Measurements from ENCODE around the gene ANTXR1.

ANTXR1 gene

DNA sequence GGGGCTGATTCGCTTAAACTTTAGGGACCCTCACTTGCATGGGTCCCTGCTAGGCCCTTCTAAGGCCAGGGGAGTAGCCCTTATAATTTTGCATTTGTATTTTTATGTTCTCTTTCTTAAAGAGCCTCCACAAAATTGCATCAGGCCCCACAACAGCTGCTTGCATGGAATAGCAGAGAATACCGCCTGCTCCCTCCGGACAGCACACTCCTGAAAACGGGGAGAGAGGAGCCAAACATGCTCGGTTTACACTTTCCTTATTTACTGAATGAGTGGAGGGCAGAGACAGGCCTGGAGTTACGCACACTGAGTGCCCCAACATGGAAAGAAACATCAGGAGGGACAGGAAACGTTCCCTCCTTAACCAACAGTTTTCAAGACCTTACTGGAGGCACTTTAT lies 132.2 kb downstream of the ANTXR1 start:
- 91% methylated on average over 7 of the region's 7 CpGs for WGBS
- DNase-seq: no peak
- no peak overlapping the region for H3K4me2 ChIP-seq (ENCODE audit: low read length, poor library complexity, severe bottlenecking)
- H3K27ac ChIP-seq (ENCODE audit: low read length, poor library complexity, severe bottlenecking): no peak overlapping the region
- H2BK5ac ChIP-seq (ENCODE audit: low read depth, low read length, poor library complexity, severe bottlenecking): no peak overlapping the region
- H3K4ac ChIP-seq (ENCODE audit: low read depth in 1 of 2, low read length in 2 of 2): no peak overlapping the region
- peaks cover 4 to 12% of the 10 kb centered on the region in 2 experiments for H3K36me3 ChIP-seq (ENCODE audit: control insufficient read depth in 1 of 2, insufficient read depth in 2 of 2, low read depth in 1 of 2, low read length in 2 of 2)
- no peak overlapping the region for H2BK15ac ChIP-seq (ENCODE audit: low read depth, poor library complexity, severe bottlenecking)
- no peak overlapping the region for H3K9ac ChIP-seq (ENCODE audit: low read length)
- no peak overlapping the region for H3K14ac ChIP-seq (ENCODE audit: low read length in 2 of 2)
- no peak overlapping the region for H2BK120ac ChIP-seq (ENCODE audit: low read depth, low read length)
- H3K9me3 ChIP-seq (ENCODE audit: control insufficient read depth, low read length): no peaks in the 10 kb centered on the region
- peaks cover 8% of the 10 kb centered on the region for H3K4me1 ChIP-seq (ENCODE audit: control insufficient read depth, insufficient read depth, low read depth, low read length)
- H3K23ac ChIP-seq (ENCODE audit: low read length in 2 of 2): no peak overlapping the region
- no peak overlapping the region for H3K4me3 ChIP-seq (ENCODE audit: insufficient read depth in 1 of 2, low read depth in 1 of 2, low read length in 2 of 2)
- H4K91ac ChIP-seq (ENCODE audit: low read length): no peak overlapping the region
- no peak overlapping the region for H4K8ac ChIP-seq (ENCODE audit: low read length)
- H2AK5ac ChIP-seq (ENCODE audit: low read length, severe bottlenecking): no peak overlapping the region
- no peak overlapping the region for H2AFZ ChIP-seq (ENCODE audit: low read depth, low read length)
- no peaks in the 10 kb centered on the region for H3K27me3 ChIP-seq (ENCODE audit: control insufficient read depth in 1 of 2, insufficient read depth in 1 of 2, low read length in 2 of 2)
- no peak overlapping the region for H3K18ac ChIP-seq (ENCODE audit: low read depth in 1 of 2, low read length in 2 of 2)
- H2BK12ac ChIP-seq (ENCODE audit: low read length in 2 of 2): no peak overlapping the region
- no peaks in the 10 kb centered on the region for H3K79me1 ChIP-seq (replicated peaks; ENCODE audit: low read length, poor library complexity, severe bottlenecking)

DNA sequence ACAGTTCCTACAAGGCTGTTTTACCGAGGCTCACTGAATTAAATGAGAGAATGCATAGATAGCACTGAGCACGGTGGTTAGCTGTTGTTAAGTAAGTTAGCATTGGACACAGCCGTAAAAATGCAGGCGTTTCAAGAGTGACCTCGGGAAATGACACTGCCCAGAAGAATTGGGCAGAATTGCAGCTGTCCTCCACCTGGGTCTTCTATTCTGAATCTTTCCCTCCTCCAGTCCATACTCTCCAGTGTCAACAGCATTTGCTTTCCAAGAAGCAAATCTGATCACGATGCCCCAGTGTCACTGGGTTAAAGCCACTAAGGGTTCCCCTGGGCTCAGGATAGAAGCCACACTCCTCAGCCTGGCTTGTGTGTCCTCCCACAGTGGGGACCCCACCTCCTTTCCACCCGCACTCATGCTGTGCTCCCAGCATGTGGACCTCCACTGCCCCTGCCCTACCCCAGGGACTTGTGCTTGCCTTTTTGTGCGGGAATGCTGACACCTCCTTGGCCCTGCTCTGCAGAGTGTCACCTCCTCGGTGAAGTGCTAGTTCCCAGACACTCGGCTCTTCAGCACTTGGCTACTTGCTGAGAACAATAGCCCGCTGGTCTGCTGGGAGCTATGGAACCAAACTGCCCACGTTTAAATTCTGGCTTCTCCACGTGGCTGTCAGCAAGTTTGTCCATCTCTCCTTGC lies 135.0 kb downstream of the ANTXR1 start:
- no peak overlapping the region for H3K9ac ChIP-seq (ENCODE audit: low read length)
- no peak overlapping the region for H3K27ac ChIP-seq (ENCODE audit: low read length, poor library complexity, severe bottlenecking)
- peak overlapping the region in 1 of 2 experiments; percentile 80 for H2BK12ac ChIP-seq (ENCODE audit: low read length in 2 of 2)
- no peak overlapping the region for H3K4me3 ChIP-seq (ENCODE audit: insufficient read depth in 1 of 2, low read depth in 1 of 2, low read length in 2 of 2)
- DNase-seq: no peak
- no peak overlapping the region for H2AFZ ChIP-seq (ENCODE audit: low read depth, low read length)
- H4K91ac ChIP-seq (ENCODE audit: low read length): peak overlapping the region; percentile 81
- 66% methylated on average over 13 of the region's 13 CpGs for WGBS
- H2BK5ac ChIP-seq (ENCODE audit: low read depth, low read length, poor library complexity, severe bottlenecking): no peak overlapping the region
- peak overlapping the region in 1 of 2 experiments; percentile 29 for H3K4ac ChIP-seq (ENCODE audit: low read depth in 1 of 2, low read length in 2 of 2)
- no peak overlapping the region for H3K23ac ChIP-seq (ENCODE audit: low read length in 2 of 2)
- no peak overlapping the region for H2BK15ac ChIP-seq (ENCODE audit: low read depth, poor library complexity, severe bottlenecking)
- peaks cover 12% of the 10 kb centered on the region for H3K4me1 ChIP-seq (ENCODE audit: control insufficient read depth, insufficient read depth, low read depth, low read length)
- H3K9me3 ChIP-seq (ENCODE audit: control insufficient read depth, low read length): peaks cover 4% of the 10 kb centered on the region
- peak overlapping the region in 1 of 2 experiments; percentile 19 for H3K14ac ChIP-seq (ENCODE audit: low read length in 2 of 2)
- peaks cover 2% of the 10 kb centered on the region for H3K79me1 ChIP-seq (replicated peaks; ENCODE audit: low read length, poor library complexity, severe bottlenecking)
- H3K36me3 ChIP-seq (ENCODE audit: control insufficient read depth in 1 of 2, insufficient read depth in 2 of 2, low read depth in 1 of 2, low read length in 2 of 2): peaks cover 14 to 15% of the 10 kb centered on the region in 2 experiments
- H3K27me3 ChIP-seq (ENCODE audit: control insufficient read depth in 1 of 2, insufficient read depth in 1 of 2, low read length in 2 of 2): no peaks in the 10 kb centered on the region
- H2AK5ac ChIP-seq (ENCODE audit: low read length, severe bottlenecking): no peak overlapping the region
- peak overlapping the region; percentile 63 for H4K8ac ChIP-seq (ENCODE audit: low read length)
- H2BK120ac ChIP-seq (ENCODE audit: low read depth, low read length): no peak overlapping the region
- peak overlapping the region; percentile 11 to 26 for H3K18ac ChIP-seq (ENCODE audit: low read depth in 1 of 2, low read length in 2 of 2)
- no peak overlapping the region for H3K4me2 ChIP-seq (ENCODE audit: low read length, poor library complexity, severe bottlenecking)

DNA sequence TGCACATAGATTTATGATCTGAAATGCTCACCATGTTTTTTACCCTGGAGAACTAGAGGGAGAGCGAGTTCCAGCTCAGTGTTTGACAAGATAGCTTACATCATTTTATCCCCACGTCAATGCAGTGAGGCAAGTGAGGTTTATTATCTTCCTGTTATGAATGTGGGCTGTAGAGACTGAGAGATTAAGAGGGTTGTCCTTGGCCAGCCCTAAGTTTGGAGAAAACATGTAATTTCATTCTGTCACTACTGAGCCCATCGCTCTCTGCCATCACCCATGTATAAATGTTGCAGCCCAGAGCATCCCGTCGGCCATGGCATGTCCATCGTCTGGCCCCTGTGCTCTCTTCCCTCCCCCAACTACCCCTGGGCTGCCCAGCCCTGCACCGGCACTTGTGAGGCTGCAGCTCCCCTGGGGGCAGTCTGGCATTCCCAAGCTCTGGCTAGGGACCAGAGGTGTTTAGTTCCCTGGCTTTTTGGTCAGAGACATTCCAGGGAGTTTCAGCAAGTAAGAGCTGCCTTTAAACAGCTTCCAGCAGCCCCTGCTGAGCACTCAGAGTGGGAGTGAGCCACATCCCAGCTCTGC lies 136.7 kb downstream of the ANTXR1 start:
- peaks cover 7% of the 10 kb centered on the region for H3K9me3 ChIP-seq (ENCODE audit: control insufficient read depth, low read length)
- peak; percentile 85 for DNase-seq
- no peaks in the 10 kb centered on the region for H3K27me3 ChIP-seq (ENCODE audit: control insufficient read depth in 1 of 2, insufficient read depth in 1 of 2, low read length in 2 of 2)
- H2BK15ac ChIP-seq (ENCODE audit: low read depth, poor library complexity, severe bottlenecking): no peak overlapping the region
- peaks cover 13% of the 10 kb centered on the region for H3K4me1 ChIP-seq (ENCODE audit: control insufficient read depth, insufficient read depth, low read depth, low read length)
- peak overlapping the region; percentile 21 for H4K8ac ChIP-seq (ENCODE audit: low read length)
- peak overlapping the region in 1 of 2 experiments; percentile 19 for H3K4me3 ChIP-seq (ENCODE audit: insufficient read depth in 1 of 2, low read depth in 1 of 2, low read length in 2 of 2)
- H2AK5ac ChIP-seq (ENCODE audit: low read length, severe bottlenecking): no peak overlapping the region
- no peak overlapping the region for H2BK5ac ChIP-seq (ENCODE audit: low read depth, low read length, poor library complexity, severe bottlenecking)
- H2AFZ ChIP-seq (ENCODE audit: low read depth, low read length): no peak overlapping the region
- H3K27ac ChIP-seq (ENCODE audit: low read length, poor library complexity, severe bottlenecking): peak overlapping the region; percentile 50
- no peak overlapping the region for H3K23ac ChIP-seq (ENCODE audit: low read length in 2 of 2)
- peak overlapping the region; percentile 73 to 76 for H3K18ac ChIP-seq (ENCODE audit: low read depth in 1 of 2, low read length in 2 of 2)
- H3K79me1 ChIP-seq (replicated peaks; ENCODE audit: low read length, poor library complexity, severe bottlenecking): peaks cover 2% of the 10 kb centered on the region
- H3K14ac ChIP-seq (ENCODE audit: low read length in 2 of 2): no peak overlapping the region
- peak overlapping the region; percentile 9 to 68 for H2BK12ac ChIP-seq (ENCODE audit: low read length in 2 of 2)
- peak overlapping the region; percentile 5 for H3K4me2 ChIP-seq (ENCODE audit: low read length, poor library complexity, severe bottlenecking)
- H3K9ac ChIP-seq (ENCODE audit: low read length): peak overlapping the region; percentile 30
- peak overlapping the region; percentile 6 to 9 for H3K4ac ChIP-seq (ENCODE audit: low read depth in 1 of 2, low read length in 2 of 2)
- H4K91ac ChIP-seq (ENCODE audit: low read length): peak overlapping the region; percentile 18
- 52% methylated on average over 7 of the region's 7 CpGs for WGBS
- peak overlapping the region; percentile 6 for H2BK120ac ChIP-seq (ENCODE audit: low read depth, low read length)
- H3K36me3 ChIP-seq (ENCODE audit: control insufficient read depth in 1 of 2, insufficient read depth in 2 of 2, low read depth in 1 of 2, low read length in 2 of 2): peaks cover 19 to 23% of the 10 kb centered on the region in 2 experiments

DNA sequence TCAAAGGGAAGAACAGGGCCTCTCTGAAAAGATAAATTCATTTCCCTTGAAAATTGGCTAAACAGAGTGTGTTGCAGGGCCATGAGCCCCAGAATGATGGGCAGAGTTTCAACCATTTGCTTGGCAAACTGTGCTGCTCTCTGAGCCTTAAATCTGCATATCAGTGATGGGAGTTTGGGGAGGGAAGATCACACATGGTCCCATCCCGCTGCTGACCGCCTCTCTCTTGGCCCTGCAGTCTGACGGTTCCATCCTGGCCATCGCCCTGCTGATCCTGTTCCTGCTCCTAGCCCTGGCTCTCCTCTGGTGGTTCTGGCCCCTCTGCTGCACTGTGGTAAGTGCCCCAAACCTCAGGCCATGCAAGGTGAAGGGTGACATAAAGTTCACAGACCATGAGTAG lies 139.0 kb downstream of the ANTXR1 start:
- DNase-seq: no peak
- H3K9ac ChIP-seq (ENCODE audit: low read length): no peak overlapping the region
- H3K4me3 ChIP-seq (ENCODE audit: insufficient read depth in 1 of 2, low read depth in 1 of 2, low read length in 2 of 2): no peak overlapping the region
- peaks cover 26 to 28% of the 10 kb centered on the region in 2 experiments for H3K36me3 ChIP-seq (ENCODE audit: control insufficient read depth in 1 of 2, insufficient read depth in 2 of 2, low read depth in 1 of 2, low read length in 2 of 2)
- peak overlapping the region; percentile 39 for H4K8ac ChIP-seq (ENCODE audit: low read length)
- no peak overlapping the region for H2BK120ac ChIP-seq (ENCODE audit: low read depth, low read length)
- peaks cover 7% of the 10 kb centered on the region for H3K9me3 ChIP-seq (ENCODE audit: control insufficient read depth, low read length)
- no peak overlapping the region for H4K91ac ChIP-seq (ENCODE audit: low read length)
- H3K14ac ChIP-seq (ENCODE audit: low read length in 2 of 2): no peak overlapping the region
- no peak overlapping the region for H3K4ac ChIP-seq (ENCODE audit: low read depth in 1 of 2, low read length in 2 of 2)
- peaks cover 15% of the 10 kb centered on the region for H3K4me1 ChIP-seq (ENCODE audit: control insufficient read depth, insufficient read depth, low read depth, low read length)
- no peak overlapping the region for H3K27ac ChIP-seq (ENCODE audit: low read length, poor library complexity, severe bottlenecking)
- no peak overlapping the region for H2BK12ac ChIP-seq (ENCODE audit: low read length in 2 of 2)
- no peak overlapping the region for H2AK5ac ChIP-seq (ENCODE audit: low read length, severe bottlenecking)
- no peak overlapping the region for H2BK15ac ChIP-seq (ENCODE audit: low read depth, poor library complexity, severe bottlenecking)
- WGBS: over 99% methylated on average over 4 of the region's 4 CpGs
- no peaks in the 10 kb centered on the region for H3K27me3 ChIP-seq (ENCODE audit: control insufficient read depth in 1 of 2, insufficient read depth in 1 of 2, low read length in 2 of 2)
- H2BK5ac ChIP-seq (ENCODE audit: low read depth, low read length, poor library complexity, severe bottlenecking): no peak overlapping the region
- peaks cover 3% of the 10 kb centered on the region for H3K79me1 ChIP-seq (replicated peaks; ENCODE audit: low read length, poor library complexity, severe bottlenecking)
- no peak overlapping the region for H2AFZ ChIP-seq (ENCODE audit: low read depth, low read length)
- no peak overlapping the region for H3K23ac ChIP-seq (ENCODE audit: low read length in 2 of 2)
- H3K4me2 ChIP-seq (ENCODE audit: low read length, poor library complexity, severe bottlenecking): no peak overlapping the region
- peak overlapping the region in 1 of 2 experiments; percentile 31 for H3K18ac ChIP-seq (ENCODE audit: low read depth in 1 of 2, low read length in 2 of 2)
